Vagina (tissue), 2 donors: ENCODE results near the gene MAP3K10. TPM values are rescaled to one million over a fixed set of nuclear protein-coding genes. Genes with fewer than 3 reads are reported as not detected.
"Not testable (repeated sequence)": the region's sequence is repeated elsewhere in the genome, so short reads cannot be mapped to it uniquely, and the experiment has no call there.

ENCODE experiments used
- DNase-seq, 2 donors: peaks; one replicate each; pipeline ENCODE4 v3.0.0-alpha.2; 2017; ENCODE audit errors: extremely low spot score in 2 of 2
- H3K27ac ChIP-seq: fragments of 200-600 bp; sonication (generic); one replicate; pipeline ENCODE4 v1.5.1; 2019
- H3K27me3 ChIP-seq: fragments of 200-600 bp; sonication (generic); one replicate; pipeline ENCODE4 v1.5.1; 2019
- H3K36me3 ChIP-seq, 2 donors: fragments of 200-600 bp; sonication (generic); one replicate each; pipeline ENCODE4 v1.5.1; 2017 to 2019
- H3K4me1 ChIP-seq: fragments of 200-600 bp; sonication (generic); one replicate; pipeline ENCODE4 v1.5.1; 2019
- H3K4me3 ChIP-seq, 2 donors: fragments of 200-600 bp; sonication (generic); 1 replicate in 1 of 2; 2 replicates in 1 of 2; pipeline ENCODE4 v1.5.1; 2016 to 2019
- H3K9me3 ChIP-seq: fragments of 200-600 bp; sonication (generic); one replicate; pipeline ENCODE4 v1.5.1; 2019
- POLR2A ChIP-seq, 2 donors: fragments of 450-650 bp; IDR thresholded peaks; one replicate each; pipeline ENCODE4 v1.6.1; 2017; ENCODE audit warnings: antibody characterized with exemption in 2 of 2, mild to moderate bottlenecking in 2 of 2, moderate library complexity in 2 of 2
- POLR2AphosphoS5 ChIP-seq, 2 donors: sonication (generic); formaldehyde crosslinking; IDR thresholded peaks; one replicate each; pipeline ENCODE4 v1.9.0; 2017; ENCODE audit warnings: antibody characterized with exemption in 2 of 2, mild to moderate bottlenecking in 2 of 2, low read depth in 1 of 2; ENCODE audit not compliant: insufficient read depth in 1 of 2
- intact Hi-C: fragments of 100-400 bp; cut with DNase I; formaldehyde crosslinking; loops from one replicate; pipeline ENCODE4 v1.15.1; 2023
- total RNA-seq: library from RNA; depleted of rRNA; stranded (reverse); fragments of >200 nt; gene quantifications from one replicate; pipeline ENCODE4 v1.2.3, GENCODE V29; 2016
- TF ChIP-seq, protein P1 (sequence below), 3 experiments: fragments of 450-650 bp in 2 of 3; fragments of 200-600 bp in 1 of 3; sonication (generic) in 1 of 3; IDR thresholded peaks; one replicate each; pipeline ENCODE4 v1.5.1; 2017 to 2019; ENCODE audit warnings: antibody characterized with exemption in 3 of 3, mild to moderate bottlenecking in 2 of 3, moderate library complexity in 2 of 3

The MAP3K10 gene
- total RNA-seq, 1 donor from 2014 or later: 10.6 TPM

DNA sequence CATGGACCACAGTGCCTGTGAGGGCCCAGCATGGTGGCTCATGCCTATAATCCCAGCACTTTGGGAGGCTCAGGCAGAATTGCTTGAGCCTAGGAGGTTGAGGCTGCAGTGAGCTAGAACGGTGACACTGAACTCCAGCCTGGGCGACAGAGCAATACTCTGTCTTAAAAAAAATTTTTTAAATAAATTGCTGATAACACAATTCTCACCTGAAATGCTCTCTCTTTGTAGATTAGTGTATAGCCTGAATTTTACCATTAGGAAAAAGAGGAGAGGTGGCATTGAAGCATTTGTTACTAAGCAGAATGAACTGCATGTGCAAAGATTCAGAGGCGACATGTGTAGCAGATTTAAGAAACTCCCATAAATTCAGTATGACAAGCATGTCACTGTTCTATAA, 29.1 kb upstream of the MAP3K10 start:
- no peaks in the 10 kb centered on the region for H3K9me3 ChIP-seq
- H3K27ac ChIP-seq: no peak overlapping the region
- no peaks in the 10 kb centered on the region for H3K36me3 ChIP-seq
- no peaks in the 10 kb centered on the region for H3K4me1 ChIP-seq
- no peak overlapping the region for H3K4me3 ChIP-seq
- TF ChIP-seq, protein P1, sequence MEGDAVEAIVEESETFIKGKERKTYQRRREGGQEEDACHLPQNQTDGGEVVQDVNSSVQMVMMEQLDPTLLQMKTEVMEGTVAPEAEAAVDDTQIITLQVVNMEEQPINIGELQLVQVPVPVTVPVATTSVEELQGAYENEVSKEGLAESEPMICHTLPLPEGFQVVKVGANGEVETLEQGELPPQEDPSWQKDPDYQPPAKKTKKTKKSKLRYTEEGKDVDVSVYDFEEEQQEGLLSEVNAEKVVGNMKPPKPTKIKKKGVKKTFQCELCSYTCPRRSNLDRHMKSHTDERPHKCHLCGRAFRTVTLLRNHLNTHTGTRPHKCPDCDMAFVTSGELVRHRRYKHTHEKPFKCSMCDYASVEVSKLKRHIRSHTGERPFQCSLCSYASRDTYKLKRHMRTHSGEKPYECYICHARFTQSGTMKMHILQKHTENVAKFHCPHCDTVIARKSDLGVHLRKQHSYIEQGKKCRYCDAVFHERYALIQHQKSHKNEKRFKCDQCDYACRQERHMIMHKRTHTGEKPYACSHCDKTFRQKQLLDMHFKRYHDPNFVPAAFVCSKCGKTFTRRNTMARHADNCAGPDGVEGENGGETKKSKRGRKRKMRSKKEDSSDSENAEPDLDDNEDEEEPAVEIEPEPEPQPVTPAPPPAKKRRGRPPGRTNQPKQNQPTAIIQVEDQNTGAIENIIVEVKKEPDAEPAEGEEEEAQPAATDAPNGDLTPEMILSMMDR (IDR thresholded peaks at IDR 0.05): no peak
- TF ChIP-seq POLR2A (IDR thresholded peaks at IDR 0.05): no peak
- TF ChIP-seq POLR2AphosphoS5 (IDR thresholded peaks at IDR 0.05; ENCODE audit: insufficient read depth in 1 of 2, low read depth in 1 of 2): no peak
- H3K27me3 ChIP-seq: no peaks in the 10 kb centered on the region
- no peak for DNase-seq
- intact Hi-C loops: no loop called here

DNA sequence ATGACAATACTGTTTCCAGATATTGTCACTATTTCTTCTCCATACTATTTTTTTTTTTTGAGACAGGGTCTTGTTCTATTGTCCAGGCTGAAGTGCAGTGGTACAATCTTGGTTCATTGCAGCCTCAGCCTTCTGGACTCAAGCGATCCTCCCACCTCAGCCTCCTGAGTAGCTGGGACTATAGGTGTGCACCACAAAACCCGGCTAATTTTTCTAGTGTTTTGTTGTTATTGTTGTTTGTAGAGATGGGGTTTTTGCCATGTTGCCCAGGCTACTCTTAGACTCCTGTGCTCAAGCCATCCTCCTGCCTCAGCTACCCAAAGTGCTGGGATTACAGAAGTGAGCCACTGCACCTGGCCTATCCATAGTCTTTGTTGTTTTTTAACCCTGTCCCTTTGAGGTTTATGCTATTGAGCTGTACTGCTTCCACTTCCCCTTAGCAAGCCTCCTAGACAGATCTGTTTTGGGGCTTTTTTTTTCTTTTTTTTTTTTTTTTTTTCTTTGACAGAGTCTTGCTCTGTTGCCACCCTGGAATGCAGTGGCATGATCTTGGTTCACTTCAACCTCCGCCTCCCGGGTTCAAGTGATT, 27.6 kb upstream of the MAP3K10 start:
- Histone ChIP-seq H3K27ac (no peak overlapping the region), H3K36me3 (no peaks in the 10 kb centered on the region), H3K4me3 (no peak overlapping the region), H3K27me3 (no peaks in the 10 kb centered on the region), H3K9me3 (no peaks in the 10 kb centered on the region), H3K4me1 (no peaks in the 10 kb centered on the region)
- intact Hi-C loops: no loop called here
- no peak for DNase-seq
- TF ChIP-seq, protein P1 (IDR thresholded peaks at IDR 0.05): no peak
- TF ChIP-seq POLR2A (IDR thresholded peaks at IDR 0.05) (no peak), POLR2AphosphoS5 (IDR thresholded peaks at IDR 0.05; ENCODE audit: insufficient read depth in 1 of 2, low read depth in 1 of 2) (no peak)

DNA sequence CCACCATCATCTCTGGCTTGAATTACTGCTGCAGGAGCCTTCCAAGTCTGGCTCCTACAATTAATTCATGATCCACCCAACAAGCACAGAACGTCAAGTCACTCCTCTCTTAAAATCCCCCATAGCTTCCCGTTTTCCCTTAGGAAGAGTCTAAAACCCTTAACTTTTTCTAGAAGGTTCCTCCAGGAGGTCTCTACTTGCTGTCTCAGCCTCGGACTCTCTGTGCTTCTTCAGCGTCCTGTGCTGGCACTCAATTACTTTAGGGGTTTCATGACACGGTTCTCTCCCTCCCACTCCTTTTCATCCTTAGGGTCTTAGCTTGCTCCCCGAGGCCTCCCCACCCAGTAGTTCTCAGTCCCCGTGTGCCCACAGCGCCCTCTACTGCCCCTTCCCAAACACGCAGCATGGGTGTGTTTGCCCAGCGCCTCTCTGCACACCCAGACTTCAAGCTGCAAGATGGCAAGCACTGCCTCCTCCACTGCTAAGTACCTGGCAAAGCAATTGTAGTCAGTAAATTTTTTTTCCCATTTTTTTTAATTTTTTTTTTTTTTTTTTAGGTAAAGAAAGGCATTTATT, 25.8 kb upstream of the MAP3K10 start:
- Histone ChIP-seq H3K4me3 (no peak overlapping the region), H3K9me3 (no peaks in the 10 kb centered on the region), H3K4me1 (no peaks in the 10 kb centered on the region), H3K36me3 (no peaks in the 10 kb centered on the region), H3K27ac (no peak overlapping the region), H3K27me3 (no peaks in the 10 kb centered on the region)
- no peak for DNase-seq
- no peak for TF ChIP-seq POLR2AphosphoS5 (IDR thresholded peaks at IDR 0.05; ENCODE audit: insufficient read depth in 1 of 2, low read depth in 1 of 2)
- TF ChIP-seq, protein P1 (IDR thresholded peaks at IDR 0.05): no peak
- no peak for TF ChIP-seq POLR2A (IDR thresholded peaks at IDR 0.05)
- intact Hi-C loops: no loop called here

DNA sequence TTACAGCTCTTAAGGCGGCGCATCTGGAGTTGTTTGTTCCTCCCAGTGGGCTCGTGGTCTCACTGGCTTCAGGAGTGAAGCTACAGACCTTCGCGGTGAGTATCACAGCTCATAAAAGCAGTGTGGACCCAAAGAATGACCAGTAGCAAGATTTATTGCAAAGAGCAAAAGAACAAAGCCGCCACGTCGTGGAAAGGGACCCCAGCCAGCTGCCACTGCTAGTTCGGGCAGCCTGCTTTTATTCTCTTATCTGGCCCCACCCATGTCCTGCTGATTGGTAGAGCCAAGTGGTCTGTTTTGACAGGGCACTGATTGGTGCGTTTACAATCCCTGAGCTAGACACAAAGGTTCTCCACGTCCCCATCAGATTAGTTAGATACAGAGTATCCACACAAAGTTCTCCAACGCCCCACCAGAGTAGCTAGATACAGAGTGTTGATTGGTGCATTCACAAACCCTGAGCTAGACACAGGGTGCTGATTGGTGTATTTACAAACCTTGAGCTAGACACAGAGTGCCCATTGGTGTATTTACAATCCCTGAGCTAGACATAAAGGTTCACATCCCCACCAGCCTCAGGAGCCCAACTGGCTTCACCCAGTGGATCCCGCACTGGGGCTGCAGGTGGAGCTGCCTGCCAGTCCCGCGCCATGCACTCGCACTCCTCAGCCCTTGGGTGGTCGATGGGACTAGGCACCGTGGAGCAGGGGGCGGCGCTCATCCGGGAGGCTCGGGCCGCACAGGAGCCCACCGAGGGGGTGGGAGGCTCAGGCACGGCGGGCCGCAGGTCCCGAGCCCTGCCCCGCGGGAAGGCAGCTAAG, 21.5 kb upstream of the MAP3K10 start:
- DNase-seq, H3K4me3 ChIP-seq, H3K36me3 ChIP-seq, H3K9me3 ChIP-seq, H3K4me1 ChIP-seq, intact Hi-C loops, H3K27ac ChIP-seq, H3K27me3 ChIP-seq: not testable (repeated sequence)

DNA sequence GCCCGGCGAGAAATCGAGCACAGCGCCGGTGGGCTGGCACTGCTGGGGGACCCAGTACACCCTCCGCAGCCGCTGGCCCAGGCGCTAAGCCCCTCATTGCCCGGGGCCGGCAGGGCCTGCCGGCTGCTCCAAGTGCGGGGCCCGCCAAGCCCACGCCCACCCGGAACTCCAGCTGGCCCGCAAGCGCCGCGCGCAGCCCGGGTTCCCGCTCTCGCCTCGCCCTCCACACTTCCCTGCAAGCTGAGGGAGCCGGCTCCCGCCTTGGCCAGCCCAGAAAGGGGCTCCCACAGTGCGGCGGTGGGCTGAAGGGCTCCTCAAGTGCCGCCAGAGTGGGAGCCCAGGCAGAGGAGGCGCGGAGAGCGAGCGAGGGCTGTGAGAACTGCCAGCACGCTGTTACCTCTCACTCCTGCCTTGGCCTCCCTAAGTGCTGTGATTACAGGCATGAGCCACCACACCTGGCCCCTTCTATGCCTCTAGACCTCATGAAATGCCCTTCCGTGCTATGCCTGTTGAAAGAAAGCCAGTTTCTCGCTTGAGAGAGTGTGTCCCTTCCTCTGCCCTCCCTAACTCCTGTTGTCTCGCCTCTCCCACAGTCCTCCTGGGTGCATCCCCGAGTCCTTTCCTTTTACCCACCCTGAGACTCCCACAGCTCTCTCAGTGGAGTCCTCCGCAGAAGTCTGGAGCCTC, 20.8 kb upstream of the MAP3K10 start:
- DNase-seq, H3K4me3 ChIP-seq, H3K27me3 ChIP-seq, H3K27ac ChIP-seq, intact Hi-C loops, H3K36me3 ChIP-seq, H3K4me1 ChIP-seq, H3K9me3 ChIP-seq: not testable (repeated sequence)

DNA sequence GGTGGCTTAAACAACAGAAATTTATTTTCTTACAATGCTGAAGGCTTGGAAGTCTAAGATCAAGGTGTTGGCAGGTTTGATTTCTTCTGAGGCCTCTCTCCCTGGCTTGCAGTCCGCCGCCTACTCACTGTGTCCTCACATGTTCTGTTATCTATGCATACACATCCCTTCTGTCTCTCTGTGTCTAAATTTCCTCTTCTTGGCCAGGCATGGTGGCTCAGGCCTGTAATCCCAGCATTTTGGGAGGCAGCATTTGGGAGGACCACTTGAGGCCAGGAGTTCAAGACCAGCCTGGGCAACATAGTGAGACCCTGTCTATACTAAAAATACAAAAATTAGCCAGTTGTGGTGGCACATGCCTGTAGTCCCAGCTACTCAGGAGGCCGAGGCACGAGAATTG, 19.9 kb upstream of the MAP3K10 start:
- H3K27me3 ChIP-seq, H3K4me1 ChIP-seq, H3K9me3 ChIP-seq, DNase-seq, H3K36me3 ChIP-seq, H3K4me3 ChIP-seq, H3K27ac ChIP-seq, intact Hi-C loops: not testable (repeated sequence)
